Activated CD4-positive, alpha-beta memory T cell treated with anti-CD3 and anti-CD28 coated beads for 36 hours (primary cell): Measurements from ENCODE around the gene SIPA1L3. TPM values are rescaled to one million over a fixed set of nuclear protein-coding genes. Genes with fewer than 3 reads are reported as not detected.
"Not testable (repeated sequence)": the region's sequence is repeated elsewhere in the genome, so short reads cannot be mapped to it uniquely, and the experiment has no call there.

Experiments
- CTCF ChIA-PET: fragments of 350-600 bp; sonication (Branson Sonifier 250); formaldehyde crosslinking; loops from one replicate; lab custom pipeline; 2021; ENCODE audit warnings: antibody characterized with exemption, inconsistent platforms; lab: Charles Lee
- POLR2A ChIA-PET: fragments of 350-600 bp; sonication (Branson Sonifier 250); formaldehyde crosslinking; loops from one replicate; lab custom pipeline; 2021; ENCODE audit warnings: antibody characterized with exemption; lab: Charles Lee
- DNase-seq: peaks from one replicate; pipeline ENCODE4 v3.0.0-alpha.2; 2020
- H3K27ac Mint-ChIP-seq: one replicate; pipeline ENCODE4 v1.8.0; 2021; ENCODE audit warnings: mixed read lengths
- H3K27me3 Mint-ChIP-seq: one replicate; pipeline ENCODE4 v1.8.0; 2021; ENCODE audit warnings: mixed read lengths
- H3K36me3 Mint-ChIP-seq: one replicate; pipeline ENCODE4 v1.8.0; 2021; ENCODE audit warnings: mixed read lengths
- H3K4me1 Mint-ChIP-seq: one replicate; pipeline ENCODE4 v1.8.0; 2021; ENCODE audit warnings: low read depth, mixed read lengths
- H3K4me3 Mint-ChIP-seq: one replicate; pipeline ENCODE4 v1.8.0; 2021; ENCODE audit warnings: mild to moderate bottlenecking, mixed read lengths
- H3K9me3 Mint-ChIP-seq: one replicate; pipeline ENCODE4 v1.8.0; 2021; ENCODE audit warnings: mixed read lengths
- intact Hi-C: fragments of 100-400 bp; cut with micrococcal nuclease; formaldehyde crosslinking; loops from one replicate; pipeline ENCODE4 v1.15.1; 2023
- total RNA-seq, 2 experiments: library from RNA; stranded (reverse); gene quantifications; one replicate each; pipeline ENCODE4 v1.2.3, GENCODE V29; 2021

SIPA1L3 gene
- total RNA-seq, 2 experiments from 2014 or later: 10.3 to 12.1 TPM

DNA sequence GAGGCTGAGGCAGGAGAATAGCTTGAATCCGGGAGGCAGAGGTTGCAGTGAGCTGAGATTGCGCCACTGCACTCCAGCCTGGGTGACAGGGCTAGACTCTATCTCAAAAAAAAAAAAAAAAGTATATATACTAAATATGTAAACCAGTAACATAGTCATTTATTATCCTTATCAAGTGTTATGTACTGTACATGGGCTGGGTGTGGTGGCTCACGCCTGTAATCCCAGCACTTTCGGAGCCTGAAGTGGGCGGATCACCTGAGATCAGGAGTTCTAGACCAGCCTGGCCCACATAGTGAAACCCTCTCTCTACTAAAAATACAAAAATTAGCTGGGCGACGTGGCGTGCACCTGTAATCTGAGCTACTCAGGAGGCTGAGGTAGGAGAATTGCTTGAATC, 17.6 kb downstream of the SIPA1L3 start:
- POLR2A ChIA-PET, H3K27ac Mint-ChIP-seq, H3K4me3 Mint-ChIP-seq, DNase-seq, intact Hi-C loops, H3K27me3 Mint-ChIP-seq, H3K9me3 Mint-ChIP-seq, H3K36me3 Mint-ChIP-seq, H3K4me1 Mint-ChIP-seq: not testable (repeated sequence)
- CTCF ChIA-PET: interaction anchor here (0.9 kb wide), 1 partner anchor 21 kb away, joined by 3 read pairs; no protein-coding TSS in a partner anchor

DNA sequence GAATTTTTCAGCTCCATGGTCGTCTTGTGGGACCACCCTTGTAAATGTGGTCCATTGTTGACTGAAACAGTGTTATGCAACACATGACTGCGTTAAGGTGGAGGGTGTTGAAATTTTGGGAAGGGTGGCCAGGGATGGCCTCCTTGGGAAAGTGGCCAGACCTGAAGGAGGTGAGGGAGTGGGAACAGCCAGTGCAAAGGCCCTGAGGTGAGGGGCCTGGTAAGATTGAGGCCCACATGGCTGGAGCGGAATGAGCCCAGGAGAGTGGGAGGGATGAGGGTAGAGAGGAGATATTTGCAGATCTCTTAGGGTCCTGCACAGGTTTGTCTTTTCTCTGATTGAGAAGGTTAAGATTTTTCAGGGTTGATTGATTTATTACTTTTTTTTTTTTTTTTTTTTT, 18.2 kb downstream of the SIPA1L3 start:
- Mint-ChIP-seq H3K36me3 (peaks cover 8% of the 10 kb centered on the region), H3K4me1 (no peaks in the 10 kb centered on the region), H3K27ac (no peak overlapping the region), H3K27me3 (no peaks in the 10 kb centered on the region), H3K9me3 (no peaks in the 10 kb centered on the region), H3K4me3 (no peak overlapping the region)
- DNase-seq: no peak
- ChIA-PET POLR2A (no interaction called here), CTCF (no interaction called here)
- intact Hi-C loops: no loop called here

DNA sequence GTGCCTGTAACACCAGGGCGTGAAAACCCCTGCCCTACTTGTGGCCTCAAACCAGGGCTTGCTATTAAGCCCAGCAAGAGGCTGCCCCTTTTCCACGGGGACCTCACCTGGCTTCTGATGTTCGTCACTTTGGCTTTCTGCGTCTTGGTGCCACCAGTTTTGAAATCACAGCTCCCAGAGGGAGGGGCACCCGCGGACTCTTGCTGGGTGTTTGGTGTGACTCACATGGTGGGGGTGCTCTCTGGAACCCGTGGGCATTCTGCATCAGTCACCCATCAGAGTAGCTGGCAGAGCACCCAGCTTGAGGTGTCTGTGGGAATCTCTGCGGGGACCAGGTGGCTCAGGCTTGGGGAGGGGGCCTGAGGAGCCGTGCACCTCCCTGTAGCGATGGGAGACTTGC, 19.2 kb downstream of the SIPA1L3 start:
- Mint-ChIP-seq H3K4me1 (no peaks in the 10 kb centered on the region), H3K4me3 (no peak overlapping the region), H3K36me3 (peaks cover 8% of the 10 kb centered on the region), H3K27me3 (no peaks in the 10 kb centered on the region), H3K9me3 (no peaks in the 10 kb centered on the region), H3K27ac (no peak overlapping the region)
- intact Hi-C loops: no loop called here
- no peak for DNase-seq
- CTCF ChIA-PET: interaction anchor here (1.2 kb wide), 1 partner anchor 24 kb away, joined by 6 read pairs; no protein-coding TSS in a partner anchor
- POLR2A ChIA-PET: no interaction called here

DNA sequence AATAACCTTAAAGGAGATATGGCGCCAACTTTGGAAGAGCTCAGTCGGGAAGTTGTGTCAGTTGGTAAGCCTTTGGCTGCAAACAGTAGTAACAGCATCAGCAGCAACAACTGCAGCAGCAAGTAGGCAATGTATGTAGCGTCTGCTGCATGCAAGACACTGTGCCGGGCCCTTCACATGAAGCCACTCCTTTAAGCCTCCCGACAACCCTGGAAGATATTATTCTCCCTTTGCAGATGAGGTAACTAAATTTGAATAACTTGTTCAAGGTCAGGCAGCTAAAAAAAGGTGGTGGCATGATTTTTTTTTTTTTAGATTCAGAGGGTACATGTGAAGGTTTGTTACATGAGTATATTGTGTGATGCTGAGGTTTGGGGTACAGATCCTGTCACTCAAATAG, 19.7 kb downstream of the SIPA1L3 start:
- H3K27ac Mint-ChIP-seq: no peak overlapping the region
- H3K27me3 Mint-ChIP-seq: no peaks in the 10 kb centered on the region
- H3K36me3 Mint-ChIP-seq: peaks cover 6% of the 10 kb centered on the region
- POLR2A ChIA-PET: no interaction called here
- intact Hi-C loops: no loop called here
- CTCF ChIA-PET: interaction anchor here (1.2 kb wide), 1 partner anchor 24 kb away, joined by 6 read pairs; no protein-coding TSS in a partner anchor
- no peaks in the 10 kb centered on the region for H3K9me3 Mint-ChIP-seq
- no peaks in the 10 kb centered on the region for H3K4me1 Mint-ChIP-seq
- DNase-seq: no peak
- no peak overlapping the region for H3K4me3 Mint-ChIP-seq

DNA sequence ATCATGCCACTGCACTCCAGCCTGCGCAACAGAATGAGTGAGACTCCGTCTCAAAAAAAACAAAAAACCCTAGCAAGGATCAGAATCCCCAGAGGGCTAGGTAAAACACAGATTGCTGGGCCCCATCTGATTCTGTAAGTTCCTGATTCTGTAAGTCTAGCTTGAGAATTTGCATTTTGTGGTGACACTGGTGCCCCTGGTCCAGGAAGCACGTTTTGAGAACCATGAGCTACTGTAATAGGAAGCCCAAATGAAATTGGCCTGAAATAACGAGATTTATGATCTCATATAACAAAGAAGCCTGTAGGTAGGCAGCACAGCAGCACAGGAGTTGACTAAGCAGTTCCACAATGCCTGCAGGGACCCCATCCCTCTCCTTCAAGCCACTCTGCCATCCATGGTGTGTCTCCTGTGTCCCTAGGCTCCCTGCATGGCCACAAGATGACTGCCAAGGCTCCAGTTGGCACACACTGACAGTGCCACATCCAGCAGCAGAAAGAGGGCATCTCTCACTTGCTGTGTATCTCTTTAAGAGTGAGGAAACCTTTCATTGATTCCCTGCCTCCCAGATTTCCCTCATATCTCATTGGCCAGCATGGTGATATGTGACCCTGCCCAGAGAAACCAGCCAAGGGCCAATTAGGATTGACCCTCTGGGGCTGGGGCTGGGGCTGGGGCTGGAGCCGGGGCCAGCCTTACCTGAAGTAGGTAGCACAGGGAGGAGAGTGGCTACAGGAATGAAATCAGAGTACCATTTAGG, 21.7 kb downstream of the SIPA1L3 start:
- no peak overlapping the region for H3K27ac Mint-ChIP-seq
- no peak overlapping the region for H3K4me3 Mint-ChIP-seq
- DNase-seq: no peak
- intact Hi-C loops: no loop called here
- H3K36me3 Mint-ChIP-seq: peaks cover 11% of the 10 kb centered on the region
- ChIA-PET CTCF (no interaction called here), POLR2A (no interaction called here)
- H3K27me3 Mint-ChIP-seq: no peaks in the 10 kb centered on the region
- peaks cover under 1% of the 10 kb centered on the region for H3K9me3 Mint-ChIP-seq
- no peaks in the 10 kb centered on the region for H3K4me1 Mint-ChIP-seq

DNA sequence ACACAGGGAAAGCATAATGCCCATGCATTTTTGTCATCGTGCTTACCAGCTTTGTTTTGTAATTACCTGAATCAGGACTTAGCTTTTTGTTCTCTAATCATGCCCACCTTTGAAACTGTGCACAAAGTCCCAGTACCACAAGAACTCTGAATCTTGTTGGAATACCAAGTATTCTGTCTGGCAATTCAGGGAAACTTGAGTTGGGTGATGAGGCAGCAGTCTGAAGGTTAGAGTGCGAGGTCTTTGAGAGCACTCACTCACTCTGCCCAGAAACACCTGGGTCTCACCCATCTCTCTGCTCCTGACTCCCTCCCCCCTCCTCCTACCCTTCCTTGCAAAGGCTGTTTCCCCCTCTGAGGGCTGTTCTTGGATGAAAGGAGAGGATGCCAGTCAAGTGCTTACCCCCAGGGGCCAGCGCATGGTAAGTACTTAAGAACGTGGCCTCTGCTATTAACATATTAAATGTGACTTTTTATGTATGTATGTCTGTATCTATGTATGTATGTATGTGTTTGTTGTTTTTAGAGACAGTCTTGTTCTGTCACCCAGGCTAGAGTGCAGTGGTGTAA, 22.4 kb downstream of the SIPA1L3 start:
- no peak overlapping the region for H3K4me3 Mint-ChIP-seq
- CTCF ChIA-PET: no interaction called here
- H3K27ac Mint-ChIP-seq: no peak overlapping the region
- H3K9me3 Mint-ChIP-seq: peaks cover 8% of the 10 kb centered on the region
- H3K4me1 Mint-ChIP-seq: no peaks in the 10 kb centered on the region
- no peak for DNase-seq
- intact Hi-C loops: no loop called here
- no peaks in the 10 kb centered on the region for H3K27me3 Mint-ChIP-seq
- H3K36me3 Mint-ChIP-seq: peaks cover 18% of the 10 kb centered on the region
- POLR2A ChIA-PET: no interaction called here

DNA sequence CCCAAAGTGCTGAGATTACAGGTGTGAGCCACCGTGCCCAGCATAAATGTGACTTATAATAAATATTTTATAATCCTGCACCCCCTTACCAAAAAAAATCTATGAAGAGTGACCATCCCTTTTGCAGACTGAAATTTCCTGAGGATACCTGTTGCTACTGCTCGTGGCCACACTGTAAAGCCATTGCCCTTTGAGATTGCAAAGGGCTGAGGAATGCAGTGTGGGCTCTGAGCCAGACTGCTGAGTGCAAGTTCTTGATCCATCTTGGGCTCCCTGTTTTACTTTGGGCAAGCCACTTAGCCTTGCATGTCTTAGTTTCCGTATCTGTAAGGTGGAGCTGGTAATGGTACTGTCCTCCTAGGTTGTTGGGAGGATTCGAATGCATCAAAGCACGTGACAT, 23.4 kb downstream of the SIPA1L3 start:
- CTCF ChIA-PET: interaction anchor here (1.3 kb wide), 1 partner anchor 211 kb away, joined by 5 read pairs; no protein-coding TSS in a partner anchor

DNA sequence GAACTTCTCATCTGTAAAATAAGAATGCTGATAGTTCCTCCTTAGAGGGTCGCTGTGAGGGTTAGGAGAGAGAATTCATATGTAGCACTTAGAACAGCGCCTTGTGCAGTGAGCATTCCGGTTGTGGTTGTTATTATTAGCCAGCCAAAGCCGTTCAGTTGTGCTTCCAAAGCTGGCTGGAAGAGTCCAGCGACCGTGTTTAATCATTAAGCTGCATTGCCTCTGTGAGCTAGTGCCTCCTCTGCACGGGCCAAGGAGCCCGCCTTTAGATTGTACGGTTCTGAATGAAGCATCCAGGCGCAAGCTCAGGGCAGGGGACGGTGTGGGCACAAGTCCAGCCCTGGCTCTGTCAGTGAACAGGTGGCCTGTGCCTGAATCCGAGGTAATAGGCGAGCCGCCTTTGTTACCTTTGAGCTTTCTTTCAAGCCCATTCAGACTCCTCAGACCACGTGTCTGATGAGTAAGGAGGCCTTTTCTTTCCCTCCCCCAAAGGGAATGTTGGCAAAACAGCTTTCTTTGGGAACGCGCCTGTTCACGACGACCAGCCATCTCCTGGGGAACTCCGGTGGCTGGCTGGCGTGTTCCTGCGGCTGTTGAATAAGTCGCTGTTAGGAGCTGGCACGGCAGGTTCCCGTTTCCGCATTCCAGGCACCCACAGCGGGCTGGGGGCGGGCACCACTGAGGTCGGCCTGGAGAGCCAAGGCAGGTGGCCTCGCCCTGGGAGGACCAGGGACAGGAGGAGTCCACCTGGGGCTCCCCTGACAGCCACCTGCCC, 25.1 kb downstream of the SIPA1L3 start:
- no peaks in the 10 kb centered on the region for H3K27me3 Mint-ChIP-seq
- no peak overlapping the region for H3K4me3 Mint-ChIP-seq
- H3K4me1 Mint-ChIP-seq: no peaks in the 10 kb centered on the region
- intact Hi-C loops: no loop called here
- H3K9me3 Mint-ChIP-seq: peaks cover 28% of the 10 kb centered on the region
- H3K36me3 Mint-ChIP-seq: peaks cover 30% of the 10 kb centered on the region
- no peak for DNase-seq
- CTCF ChIA-PET: interaction anchor here (1.3 to 1.5 kb wide), 2 partner anchors 30 to 210 kb away, joined by 4 to 5 read pairs; no protein-coding TSS in a partner anchor
- POLR2A ChIA-PET: no interaction called here
- H3K27ac Mint-ChIP-seq: no peak overlapping the region

More for the DNA sequence above, 23.4 kb downstream of the SIPA1L3 start:
- no peak overlapping the region for H3K4me3 Mint-ChIP-seq
- H3K27me3 Mint-ChIP-seq: no peaks in the 10 kb centered on the region
- no peaks in the 10 kb centered on the region for H3K4me1 Mint-ChIP-seq
- no peak overlapping the region for H3K27ac Mint-ChIP-seq
- intact Hi-C loops: no loop called here
- POLR2A ChIA-PET: no interaction called here
- DNase-seq: no peak
- peaks cover 24% of the 10 kb centered on the region for H3K36me3 Mint-ChIP-seq
- H3K9me3 Mint-ChIP-seq: peaks cover 18% of the 10 kb centered on the region

DNA sequence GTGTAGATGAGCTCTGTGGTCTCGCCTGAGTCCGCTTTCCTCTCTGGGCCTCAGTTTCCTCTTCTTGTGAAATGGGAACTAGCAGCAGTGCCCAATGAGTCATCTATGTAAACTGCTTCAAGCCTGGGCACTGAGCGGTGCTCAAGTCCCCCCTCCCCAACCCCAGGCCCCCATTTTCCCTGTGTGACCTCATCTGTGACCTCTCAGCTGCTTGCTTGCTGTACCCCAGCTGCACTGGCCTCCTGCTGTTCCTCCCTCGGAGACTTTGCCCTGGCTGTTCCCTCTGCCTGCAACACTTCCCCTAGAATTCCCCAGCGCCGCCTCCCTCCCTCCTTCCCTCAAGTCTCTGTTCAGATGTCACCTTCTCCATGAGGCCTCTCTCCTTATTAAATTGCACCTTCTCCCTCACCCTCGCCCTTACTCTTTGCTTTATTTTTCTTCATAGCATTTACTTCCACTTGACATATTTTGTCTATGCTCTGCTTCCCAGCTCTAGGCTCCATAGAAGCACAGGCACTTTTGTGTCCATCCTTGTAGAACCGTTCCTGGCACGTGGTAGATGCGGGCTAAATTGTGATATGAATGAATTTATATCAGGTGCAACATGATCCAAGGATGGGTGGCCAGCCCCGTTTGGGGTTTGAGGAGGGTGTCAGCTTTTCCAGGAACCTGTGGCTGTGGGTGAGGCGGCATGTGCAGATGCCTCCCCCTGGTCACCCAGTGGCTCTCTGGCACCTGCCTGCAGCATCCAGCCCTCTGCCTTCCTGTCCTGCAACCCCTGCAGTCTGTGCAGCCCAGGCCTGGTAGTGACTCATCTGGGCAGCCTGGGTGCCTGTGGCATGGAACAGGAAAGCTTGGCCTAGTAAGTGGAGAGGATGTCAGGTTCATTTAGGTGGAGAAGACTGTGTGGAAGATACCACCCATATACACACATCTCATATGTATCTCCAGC, 26.3 kb downstream of the SIPA1L3 start:
- H3K9me3 Mint-ChIP-seq: peaks cover 28% of the 10 kb centered on the region
- peaks cover 30% of the 10 kb centered on the region for H3K36me3 Mint-ChIP-seq
- intact Hi-C loops: no loop called here
- POLR2A ChIA-PET: no interaction called here
- no peak for DNase-seq
- CTCF ChIA-PET: no interaction called here
- H3K4me3 Mint-ChIP-seq: no peak overlapping the region
- no peaks in the 10 kb centered on the region for H3K4me1 Mint-ChIP-seq
- H3K27ac Mint-ChIP-seq: no peak overlapping the region
- H3K27me3 Mint-ChIP-seq: no peaks in the 10 kb centered on the region

DNA sequence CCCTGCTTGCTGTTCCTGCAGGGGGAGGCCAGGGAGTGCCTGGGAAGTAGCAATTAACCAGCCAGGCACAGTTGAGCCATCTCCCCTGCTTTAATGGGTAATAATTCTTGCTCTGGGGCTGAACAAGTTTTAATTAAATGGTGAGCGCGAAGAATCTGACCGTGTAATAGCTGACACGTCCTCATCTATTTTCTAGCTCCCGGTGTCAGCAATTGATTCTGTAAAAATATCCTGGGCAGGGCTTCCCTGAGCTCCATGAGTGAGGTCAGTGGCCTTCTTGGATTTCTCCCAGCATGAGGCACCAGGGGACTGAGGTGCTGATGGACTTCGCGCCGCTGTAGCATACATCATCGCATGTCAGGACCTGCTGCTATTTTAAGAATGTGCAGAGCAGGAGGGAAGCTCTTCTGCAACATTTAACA, 26.9 kb downstream of the SIPA1L3 start:
- ChIA-PET POLR2A (no interaction called here), CTCF (no interaction called here)
- Mint-ChIP-seq H3K4me3 (no peak overlapping the region), H3K9me3 (peaks cover 28% of the 10 kb centered on the region), H3K27me3 (no peaks in the 10 kb centered on the region), H3K27ac (no peak overlapping the region), H3K36me3 (peaks cover 32% of the 10 kb centered on the region), H3K4me1 (no peaks in the 10 kb centered on the region)
- DNase-seq: no peak
- intact Hi-C loops: no loop called here

DNA sequence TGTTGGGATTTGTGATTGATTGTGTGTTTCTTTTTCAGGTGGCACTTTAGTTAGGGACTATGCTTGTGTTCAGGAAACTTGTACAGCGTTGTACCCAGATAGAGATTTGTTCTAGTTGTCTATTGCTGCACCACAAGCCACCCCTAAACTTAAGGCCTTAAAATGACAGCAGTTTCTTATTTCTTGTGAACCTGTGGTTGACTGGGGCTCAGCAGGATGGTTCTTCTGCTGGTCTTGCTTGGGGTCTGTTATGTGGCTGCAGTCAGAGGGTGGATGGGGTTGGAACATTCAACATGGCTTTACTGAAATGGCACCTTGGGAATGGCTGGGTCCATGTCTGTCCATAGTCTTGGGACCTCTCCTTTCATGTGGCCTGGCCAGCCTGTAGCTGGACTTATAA, 28.3 kb downstream of the SIPA1L3 start:
- no peak overlapping the region for H3K27ac Mint-ChIP-seq
- POLR2A ChIA-PET: no interaction called here
- no peak overlapping the region for H3K4me3 Mint-ChIP-seq
- no peaks in the 10 kb centered on the region for H3K4me1 Mint-ChIP-seq
- no peak for DNase-seq
- H3K9me3 Mint-ChIP-seq: peaks cover 28% of the 10 kb centered on the region
- H3K27me3 Mint-ChIP-seq: no peaks in the 10 kb centered on the region
- CTCF ChIA-PET: no interaction called here
- intact Hi-C loops: no loop called here
- peaks cover 31% of the 10 kb centered on the region for H3K36me3 Mint-ChIP-seq
